ENCODE data around the gene CCNO. TPM values are rescaled to one million over a fixed set of nuclear protein-coding genes. Genes with fewer than 3 reads are reported as not detected.

Gene CCNO, protein sequence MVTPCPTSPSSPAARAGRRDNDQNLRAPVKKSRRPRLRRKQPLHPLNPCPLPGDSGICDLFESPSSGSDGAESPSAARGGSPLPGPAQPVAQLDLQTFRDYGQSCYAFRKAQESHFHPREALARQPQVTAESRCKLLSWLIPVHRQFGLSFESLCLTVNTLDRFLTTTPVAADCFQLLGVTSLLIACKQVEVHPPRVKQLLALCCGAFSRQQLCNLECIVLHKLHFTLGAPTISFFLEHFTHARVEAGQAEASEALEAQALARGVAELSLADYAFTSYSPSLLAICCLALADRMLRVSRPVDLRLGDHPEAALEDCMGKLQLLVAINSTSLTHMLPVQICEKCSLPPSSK
- total RNA-seq = 0.69 TPM

DNA sequence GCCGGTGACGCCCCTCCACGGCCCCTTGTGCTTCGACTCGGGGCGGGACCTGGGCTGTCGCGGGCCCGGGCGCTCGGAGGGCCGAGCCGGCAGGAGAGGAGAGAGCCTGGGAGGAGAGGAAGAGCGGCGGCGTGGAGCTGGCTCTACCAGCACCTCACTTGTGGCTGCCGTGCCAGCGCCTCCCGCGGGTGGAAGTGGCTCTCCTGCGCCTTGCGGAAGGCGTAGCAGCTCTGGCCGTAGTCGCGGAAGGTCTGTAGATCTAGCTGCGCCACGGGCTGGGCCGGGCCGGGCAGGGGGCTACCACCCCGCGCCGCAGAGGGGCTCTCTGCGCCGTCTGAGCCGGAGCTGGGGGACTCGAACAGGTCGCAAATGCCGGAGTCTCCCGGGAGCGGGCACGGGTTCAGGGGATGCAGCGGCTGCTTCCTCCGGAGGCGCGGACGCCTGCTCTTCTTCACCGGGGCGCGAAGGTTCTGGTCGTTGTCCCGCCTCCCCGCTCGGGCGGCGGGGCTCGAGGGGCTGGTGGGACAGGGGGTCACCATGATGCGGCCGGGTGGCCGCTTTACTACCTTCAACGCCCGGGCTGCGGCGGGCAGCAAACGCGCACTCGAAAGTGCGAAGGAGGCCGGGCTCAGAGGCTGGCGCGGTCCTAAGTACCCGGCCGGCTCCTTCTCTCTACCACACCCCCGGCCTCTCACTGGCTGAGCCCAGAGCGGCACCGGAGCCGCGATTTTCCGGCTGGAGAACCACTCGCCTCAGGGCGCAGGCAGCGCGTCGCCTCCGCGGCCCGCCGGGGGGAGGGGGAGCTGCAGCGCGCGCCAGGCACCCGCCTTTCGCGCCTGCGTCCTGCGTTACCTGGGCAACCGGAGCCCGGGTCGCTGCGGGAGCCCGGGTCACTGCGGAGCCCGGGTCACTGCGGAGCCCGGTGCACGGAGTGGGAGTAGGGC, at the start of gene CCNO:
CCNO (minus strand) TSS at position 624 of the 944 bp plus-strand sequence; CDS start at position 539, 85 bp downstream.

GRCh38 chr5:55226934-55227663, 6.3 kb downstream of the CCNO start, which contains the start of gene MCIDAS:
Gene MCIDAS (minus strand): TSS chr5:55227315. CDS start chr5:55227138, 177 bp downstream.

Other genes with a start within 250 kb of the CCNO start
- gene ESM1, start 248.0 kb downstream of the CCNO start, total RNA-seq = 2.3 TPM
- gene GZMK, start 209.4 kb downstream of the CCNO start, total RNA-seq = not detected
- gene GZMA, start 131.0 kb downstream of the CCNO start, total RNA-seq = not detected
- gene GPX8, start 73.4 kb downstream of the CCNO start, total RNA-seq = 4.2 TPM
- gene CDC20B, start 60.4 kb downstream of the CCNO start, total RNA-seq = 1.6 TPM
- not detected for gene MCIDAS, start 6.3 kb downstream of the CCNO start, total RNA-seq
- 44.5 TPM for gene DHX29, start 74.1 kb upstream of the CCNO start, total RNA-seq
- gene MTREX, start 74.4 kb upstream of the CCNO start, total RNA-seq = 107 TPM